Activated naive CD4-positive, alpha-beta T cell (primary cell): Measurements from ENCODE around the gene HS1BP3.

Experiments used
- DNase-seq, 4 experiments: peaks; one replicate each; lab custom pipeline; 2025; lab: John Stamatoyannopoulos, UW

HS1BP3 gene

GRCh38 chr2:20599001-20599600, 51.8 kb downstream of the HS1BP3 start:
- DNase-seq: no peak

GRCh38 chr2:20597860-20598183, 53.1 kb downstream of the HS1BP3 start:
- DNase-seq: no peak

GRCh38 chr2:20596973-20597859, 53.7 kb downstream of the HS1BP3 start:
- no peak for DNase-seq

GRCh38 chr2:20596193-20596972, 54.5 kb downstream of the HS1BP3 start:
- no peak for DNase-seq

- DNase-seq: no peak
These were observed 55.3 kb downstream of the HS1BP3 start for GRCh38 chr2:20595439-20596192.

GRCh38 chr2:20594957-20595356, 55.9 kb downstream of the HS1BP3 start:
- DNase-seq: no peak

GRCh38 chr2:20594048-20594750, 56.7 kb downstream of the HS1BP3 start:
- DNase-seq: no peak

GRCh38 chr2:20593072-20594034, 57.5 kb downstream of the HS1BP3 start:
- no peak for DNase-seq

- DNase-seq: no peak
These were observed 58.5 kb downstream of the HS1BP3 start for GRCh38 chr2:20592106-20593071.

GRCh38 chr2:20590704-20591515, 60.0 kb downstream of the HS1BP3 start:
- DNase-seq: no peak

GRCh38 chr2:20589975-20590703, 60.8 kb downstream of the HS1BP3 start:
- DNase-seq: no peak

GRCh38 chr2:20588918-20589871, 61.7 kb downstream of the HS1BP3 start:
- DNase-seq: no peak

GRCh38 chr2:20585710-20586594, 64.9 kb downstream of the HS1BP3 start:
- DNase-seq: no peak

GRCh38 chr2:20585359-20585709, 65.6 kb downstream of the HS1BP3 start:
- DNase-seq: no peak
